Body of pancreas (tissue), 4 donors: ENCODE results near the gene CTRL. TPM values are rescaled to one million over a fixed set of nuclear protein-coding genes. Genes with fewer than 3 reads are reported as not detected.
A peak's percentile ranks its signal among the peaks of the same experiment; 100 is the strongest.

Experiments used
- ATAC-seq: fragments of 150-250 bp; one replicate; pipeline ENCODE4 v1.9.1; 2016
- DNase-seq, 4 donors: peaks; one replicate each; pipeline ENCODE4 v3.0.0-alpha.2; 2019
- H3K27ac ChIP-seq, 4 donors: fragments of 200-600 bp; sonication (generic); 1 replicate in 3 of 4; 2 replicates in 1 of 4; pipeline versions ENCODE4 v1.5.1 to v1.6.1; 2016 to 2019; ENCODE audit warnings: mild to moderate bottlenecking in 1 of 4, mixed read lengths in 1 of 4, moderate library complexity in 1 of 4
- H3K27me3 ChIP-seq, 2 donors: fragments of 200-600 bp; sonication (generic); one replicate each; pipeline ENCODE4 v1.6.0; 2016; ENCODE audit warnings: mild to moderate bottlenecking in 1 of 2
- H3K36me3 ChIP-seq, 2 donors: fragments of 200-600 bp; sonication (generic); replicated peaks in 1 of 2; 2 replicates each; pipeline ENCODE4 v1.5.1; 2016; ENCODE audit warnings: low read depth in 2 of 2; ENCODE audit not compliant: insufficient read depth in 1 of 2
- H3K4me1 ChIP-seq: fragments of 200-600 bp; sonication (generic); one replicate; pipeline ENCODE4 v1.6.0; 2016
- H3K4me3 ChIP-seq, 2 donors: fragments of 200-600 bp; sonication (generic); 1 replicate in 1 of 2; 2 replicates in 1 of 2; pipeline ENCODE4 v1.5.1; 2016 to 2019
- H3K9me3 ChIP-seq, 3 donors: fragments of 200-600 bp; sonication (generic); 1 replicate in 2 of 3; 2 replicates in 1 of 3; pipeline ENCODE4 v1.5.1; 2016
- CTCF ChIP-seq, 7 experiments: fragments of 450-650 bp in 4 of 7; fragments of 200-600 bp in 3 of 7; sonication (generic) in 3 of 7; IDR thresholded peaks; one replicate each; pipeline ENCODE4 v1.5.1; 2016 to 2019; ENCODE audit warnings: antibody characterized with exemption in 7 of 7
- POLR2A ChIP-seq, 3 donors: fragments of 450-650 bp; IDR thresholded peaks; one replicate each; pipeline ENCODE4 v1.6.1; 2016; ENCODE audit warnings: antibody characterized with exemption in 3 of 3, mild to moderate bottlenecking in 2 of 3
- WGBS, 2 donors: methylation state at CpG; one replicate each; pipeline ENCODE4 v1.1.5; 2017; 5-methylcytosine and 5-hydroxymethylcytosine counted together
- intact Hi-C: fragments of 100-400 bp; cut with DNase I; formaldehyde crosslinking; loops from one replicate; pipeline ENCODE4 v1.15.1; 2023
- total RNA-seq, 2 donors: library from RNA; depleted of rRNA; stranded (reverse); fragments of >200 nt; gene quantifications; one replicate each; pipeline ENCODE4 v1.1.0, GENCODE V29; 2016

Gene CTRL
- total RNA-seq, 2 donors from 2014 or later: 286 to 1,726 TPM

- H3K4me3 ChIP-seq: peak overlapping the region in 1 of 2 donors; percentile 37
- intact Hi-C loops: no loop called here
- H3K27me3 ChIP-seq: no peaks in the 10 kb centered on the region
- no peaks in the 10 kb centered on the region for H3K36me3 ChIP-seq
- ATAC-seq (no peak), DNase-seq (peak in 1 of 4 donors; percentile 50)
- H3K27ac ChIP-seq: peak overlapping the region in 3 of 4 donors; percentile 81 to 97 (median 91)
- no peaks in the 10 kb centered on the region for H3K9me3 ChIP-seq
- H3K4me1 ChIP-seq: peaks cover 68% of the 10 kb centered on the region
- TF ChIP-seq POLR2A (IDR thresholded peaks at IDR 0.05) (no peak), CTCF (IDR thresholded peaks at IDR 0.05) (no peak)
- 36 to 52% methylated on average over 7 to 13 of the region's 13 CpGs for WGBS, 2 donors
These were observed 2.8 kb upstream of the CTRL start for GRCh38 chr16:67934306-67935100.

GRCh38 chr16:67933805-67934204, 2.1 kb upstream of the CTRL start:
- Histone ChIP-seq H3K4me1 (peaks cover 74% of the 10 kb centered on the region), H3K9me3 (no peaks in the 10 kb centered on the region), H3K27ac (peak overlapping the region in 3 of 4 donors; percentile 81 to 97 (median 91)), H3K27me3 (no peaks in the 10 kb centered on the region), H3K36me3 (no peaks in the 10 kb centered on the region), H3K4me3 (no peak overlapping the region)
- ATAC-seq (no peak), DNase-seq (peak in 1 of 4 donors; percentile 15)
- intact Hi-C loops: no loop called here
- TF ChIP-seq POLR2A (IDR thresholded peaks at IDR 0.05): no peak
- TF ChIP-seq CTCF (IDR thresholded peaks at IDR 0.05): no peak
- 59 to 77% methylated on average over 7 of the region's 7 CpGs for WGBS, 2 donors

GRCh38 chr16:67932462-67932840, 789 bp upstream of the CTRL start:
- peaks cover 81% of the 10 kb centered on the region for H3K4me1 ChIP-seq
- no peaks in the 10 kb centered on the region for H3K27me3 ChIP-seq
- TF ChIP-seq POLR2A (IDR thresholded peaks at IDR 0.05): no peak
- no peak for TF ChIP-seq CTCF (IDR thresholded peaks at IDR 0.05)
- no peak for ATAC-seq
- DNase-seq: no peak
- intact Hi-C loops: no loop called here
- no peaks in the 10 kb centered on the region for H3K9me3 ChIP-seq
- no peak overlapping the region for H3K4me3 ChIP-seq
- H3K27ac ChIP-seq: peak overlapping the region; percentile 78 to 82 (median 80)
- WGBS, 2 donors: 57 to 61% methylated on average over 4 of the region's 4 CpGs
- no peaks in the 10 kb centered on the region for H3K36me3 ChIP-seq

- H3K27ac ChIP-seq: peak overlapping the region; percentile 78 to 82 (median 80)
- no peaks in the 10 kb centered on the region for H3K27me3 ChIP-seq
- no peaks in the 10 kb centered on the region for H3K36me3 ChIP-seq
- intact Hi-C loops: no loop called here
- ATAC-seq (no peak), DNase-seq (peak in 3 of 4 donors; percentile 50 to 58 (median 53))
- peaks cover 87% of the 10 kb centered on the region for H3K4me1 ChIP-seq
- TF ChIP-seq POLR2A (IDR thresholded peaks at IDR 0.05) (no peak), CTCF (IDR thresholded peaks at IDR 0.05) (no peak)
- H3K9me3 ChIP-seq: no peaks in the 10 kb centered on the region
- peak overlapping the region in 1 of 2 donors; percentile 16 for H3K4me3 ChIP-seq
- 45 to 59% methylated on average over 14 to 17 of the region's 17 CpGs for WGBS, 2 donors
These were observed 917 bp downstream of the CTRL start for GRCh38 chr16:67930678-67931211.
